ENCODE measurements around the gene ZNF503. TPM values are rescaled to one million over a fixed set of nuclear protein-coding genes. Genes with fewer than 3 reads are reported as not detected.

The ZNF503 gene
- total and polyA plus RNA-seq, 10 of the 15 experiments (the other 5 are each of a cell fraction or from before 2014, with no cell fraction given), result 0.05 to 1.1 (median 0.11) TPM; not detected in 1

GRCh38 chr10:75358835-75359421 lies 42.6 kb downstream of the ZNF503 start:
- no TSS peak for BruUV-seq (replicated peaks)
- no peaks in the 10 kb centered on the region for H3K4me1 ChIP-seq (ENCODE audit: control insufficient read depth, insufficient read depth, low read length)
- no peak overlapping the region for H3K4me3 ChIP-seq
- intact Hi-C loops (cut with micrococcal nuclease; ENCODE audit: unreplicated experiment), result no loop called here
- H3K4me2 ChIP-seq (ENCODE audit: control insufficient read depth, insufficient read depth), result no peak overlapping the region
- CTCF ChIA-PET, result no interaction called here
- no peaks in the 10 kb centered on the region for H4K20me1 ChIP-seq (ENCODE audit: control insufficient read depth, insufficient read depth)
- H3K9ac ChIP-seq (ENCODE audit: control insufficient read depth, insufficient read depth, low read length), result no peak overlapping the region
- RAD21 ChIA-PET (ENCODE audit: unreplicated experiment), result no interaction called here
- H3K79me2 ChIP-seq (ENCODE audit: control insufficient read depth, insufficient read depth, low read length), result no peaks in the 10 kb centered on the region
- FAIRE-seq (no peak), DNase-seq (ENCODE audit: low read depth, low spot score) (no peak), ATAC-seq (no peak)
- no peaks in the 10 kb centered on the region for H3K36me3 ChIP-seq (ENCODE audit: control insufficient read depth in 2 of 2, insufficient read depth in 2 of 2, low read length in 1 of 2)
- H2AFZ ChIP-seq (ENCODE audit: control insufficient read depth, low read depth, low read length), result no peak overlapping the region
- POLR2A ChIA-PET, result no interaction called here
- H3K27ac ChIP-seq (ENCODE audit: control insufficient read depth, insufficient read depth), result no peak overlapping the region
- TF ChIP-seq TCF7 (IDR thresholded peaks at IDR 0.05; ENCODE audit: borderline replicate concordance) (no peak), NR2F1 (conservative IDR thresholded peaks at IDR 0.05) (no peak), PRDM15 (CRISPR knock-in tag; IDR thresholded peaks at IDR 0.05) (no peak)
- in situ Hi-C loops (cut with MboI), result no loop called here
- 26% methylated on average over 6 of the region's 6 CpGs for WGBS (ENCODE audit: insufficient coverage, insufficient replicate concordance, low lambda C conversion rate, missing lambda C conversion rate)
- SMC1A ChIA-PET (ENCODE audit: uncharacterized antibody, unreplicated experiment), result no interaction called here
- H3K9me3 ChIP-seq (replicated peaks; ENCODE audit: control insufficient read depth, insufficient read depth, low read length), result no peaks in the 10 kb centered on the region
- H3K27me3 ChIP-seq (replicated peaks in 1 of 2; ENCODE audit: control insufficient read depth in 2 of 2, insufficient read depth in 2 of 2, low read length in 1 of 2), result no peaks in the 10 kb centered on the region; a peak in 1 of 4 replicates

- no peaks in the 10 kb centered on the region for H3K4me1 ChIP-seq (ENCODE audit: control insufficient read depth, insufficient read depth, low read length)
- FAIRE-seq (no peak), ATAC-seq (no peak), DNase-seq (ENCODE audit: low read depth, low spot score) (no peak)
- H3K79me2 ChIP-seq (ENCODE audit: control insufficient read depth, insufficient read depth, low read length), result no peaks in the 10 kb centered on the region
- H3K27me3 ChIP-seq (replicated peaks in 1 of 2; ENCODE audit: control insufficient read depth in 2 of 2, insufficient read depth in 2 of 2, low read length in 1 of 2), result no peaks in the 10 kb centered on the region; a peak in 1 of 4 replicates
- no peaks in the 10 kb centered on the region for H4K20me1 ChIP-seq (ENCODE audit: control insufficient read depth, insufficient read depth)
- SMC1A ChIA-PET (ENCODE audit: uncharacterized antibody, unreplicated experiment), result no interaction called here
- H3K36me3 ChIP-seq (ENCODE audit: control insufficient read depth in 2 of 2, insufficient read depth in 2 of 2, low read length in 1 of 2), result no peaks in the 10 kb centered on the region
- no peak overlapping the region for H2AFZ ChIP-seq (ENCODE audit: control insufficient read depth, low read depth, low read length)
- H3K27ac ChIP-seq (ENCODE audit: control insufficient read depth, insufficient read depth), result no peak overlapping the region
- CTCF ChIA-PET, result no interaction called here
- no peaks in the 10 kb centered on the region for H3K9me3 ChIP-seq (replicated peaks; ENCODE audit: control insufficient read depth, insufficient read depth, low read length)
- POLR2A ChIA-PET, result no interaction called here
- BruUV-seq (replicated peaks), result no TSS peak
- intact Hi-C loops (cut with micrococcal nuclease; ENCODE audit: unreplicated experiment), result no loop called here
- no peak overlapping the region for H3K4me3 ChIP-seq
- WGBS (ENCODE audit: insufficient coverage, insufficient replicate concordance, low lambda C conversion rate, missing lambda C conversion rate), result 63% methylated on average over 5 of the region's 5 CpGs
- RAD21 ChIA-PET (ENCODE audit: unreplicated experiment), result no interaction called here
- in situ Hi-C loops (cut with MboI), result no loop called here
- no peak overlapping the region for H3K9ac ChIP-seq (ENCODE audit: control insufficient read depth, insufficient read depth, low read length)
- H3K4me2 ChIP-seq (ENCODE audit: control insufficient read depth, insufficient read depth), result no peak overlapping the region
- TF ChIP-seq MYB (IDR thresholded peaks at IDR 0.05; ENCODE audit: borderline replicate concordance, low read depth, low read length), result no peak
- no peak for TF ChIP-seq CHD2 (IDR thresholded peaks at IDR 0.05; ENCODE audit: borderline replicate concordance, low read depth, low read length)
- TF ChIP-seq ZNF592 (IDR thresholded peaks at IDR 0.05), result no peak
- no peak for TF ChIP-seq POLR2AphosphoS5 (IDR thresholded peaks at IDR 0.05; ENCODE audit: low read length)
- TF ChIP-seq MEF2A (IDR thresholded peaks at IDR 0.05; ENCODE audit: insufficient read depth, low read depth, low read length), result no peak
- TF ChIP-seq ZNF274 (IDR thresholded peaks at IDR 0.05; ENCODE audit: insufficient read depth, insufficient read length), result no peak
- no peak for TF ChIP-seq ZNF24 (IDR thresholded peaks at IDR 0.05)
Measured at GRCh38 chr10:75358132-75358531, 43.4 kb downstream of the ZNF503 start.

Data from GM12878 (cell line).